OCI-LY3 (cell line): Measurements from ENCODE around the gene OGFOD1.
"Not testable (repeated sequence)": the region's sequence is repeated elsewhere in the genome, so short reads cannot be mapped to it uniquely, and the experiment has no call there.

Experiments
- H2AFZ ChIP-seq: fragments of 200-600, 300-600 bp; shearing (Covaris generic); 2 replicates; pipeline ENCODE4 v1.6.0; 2014; ENCODE audit warnings: antibody characterized with exemption, low read depth, low read length
- H3K27ac ChIP-seq: fragments of 200-600, 300-600 bp; sonication (generic); 2 replicates; pipeline ENCODE4 v1.5.1; 2014; ENCODE audit warnings: mild to moderate bottlenecking, low read length, moderate library complexity, mixed read lengths
- H3K27me3 ChIP-seq: fragments of 200-600, 300-600 bp; sonication (generic); 2 replicates; pipeline ENCODE4 v1.6.1; 2014; ENCODE audit warnings: low read depth, low read length, mixed read lengths
- H3K36me3 ChIP-seq: fragments of 200-600, 300-600 bp; sonication (generic); replicated peaks from 2 replicates; pipeline ENCODE3; 2014; ENCODE audit warnings: low read depth, low read length, mixed read lengths
- H3K4me1 ChIP-seq: fragments of 300-600, 200-600 bp; sonication (generic); 2 replicates; pipeline ENCODE4 v1.6.1; 2014; ENCODE audit warnings: low read length, mixed read lengths
- H3K4me2 ChIP-seq: fragments of 200-600, 300-600 bp; sonication (generic); 2 replicates; pipeline ENCODE4 v1.6.1; 2014; ENCODE audit warnings: low read length, mixed read lengths
- H3K4me3 ChIP-seq: fragments of 300-600, 200-600 bp; sonication (generic); 2 replicates; pipeline ENCODE4 v1.5.1; 2014; ENCODE audit warnings: antibody characterized with exemption, mild to moderate bottlenecking, low read length, moderate library complexity
- H3K79me2 ChIP-seq: fragments of 300-600, 200-600 bp; shearing (Covaris generic); 2 replicates; pipeline ENCODE4 v1.6.1; 2014; ENCODE audit warnings: mild to moderate bottlenecking, low read length, mixed read lengths
- H3K9ac ChIP-seq: fragments of 300-600, 200-600 bp; shearing (Covaris generic); 2 replicates; pipeline ENCODE4 v1.6.0; 2014; ENCODE audit warnings: mild to moderate bottlenecking, low read length, moderate library complexity
- H3K9me3 ChIP-seq: fragments of 200-600, 300-600 bp; shearing (Covaris generic); 2 replicates; pipeline ENCODE4 v1.6.1; 2014; ENCODE audit warnings: low read length, mixed read lengths; ENCODE audit not compliant: insufficient read depth
- H4K20me1 ChIP-seq: fragments of 200-600, 300-600 bp; sonication (generic); 2 replicates; pipeline ENCODE4 v1.6.1; 2016; ENCODE audit warnings: low read length, mixed read lengths; ENCODE audit not compliant: insufficient read depth
- EZH2phosphoT487 ChIP-seq: fragments of 200-600 bp; shearing (Covaris generic); IDR thresholded peaks from 2 replicates; pipeline ENCODE4 v1.6.1; 2018; ENCODE audit warnings: antibody characterized with exemption, mixed run types, low read depth
- TF ChIP-seq, protein P1 (sequence below): fragments of 200-600, 300-600 bp; sonication (generic); IDR thresholded peaks from 2 replicates; pipeline ENCODE4 v1.5.1; 2014; ENCODE audit warnings: antibody characterized with exemption, low read length, low read depth

Gene OGFOD1

DNA sequence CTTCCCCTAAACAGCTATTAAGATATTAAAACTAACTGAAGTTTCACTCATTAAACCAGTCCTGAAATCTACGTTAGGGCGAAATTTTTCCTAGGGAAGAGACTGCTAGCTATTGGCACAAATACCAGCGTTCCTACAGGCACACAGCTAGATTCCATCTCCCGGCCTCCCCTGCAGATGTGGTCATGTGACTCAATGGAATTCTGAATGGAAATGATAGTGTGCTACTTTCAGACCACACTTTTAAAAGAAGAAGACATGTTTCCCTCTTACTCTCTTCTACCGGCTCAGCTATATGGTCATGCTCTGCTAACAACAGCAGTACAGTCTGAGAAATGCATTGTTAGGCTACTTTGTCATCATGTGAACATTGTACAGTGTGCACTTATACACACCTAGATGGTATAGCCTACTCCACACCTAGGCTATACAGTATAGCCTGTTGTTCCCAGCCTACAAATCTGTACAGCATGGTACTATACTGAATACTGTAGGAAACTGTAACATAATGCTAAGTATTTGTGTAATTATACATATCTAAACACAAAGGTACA lies 31.4 kb downstream of the OGFOD1 start:
- no peaks in the 10 kb centered on the region for H3K4me1 ChIP-seq
- H3K4me2 ChIP-seq, result no peak overlapping the region

DNA sequence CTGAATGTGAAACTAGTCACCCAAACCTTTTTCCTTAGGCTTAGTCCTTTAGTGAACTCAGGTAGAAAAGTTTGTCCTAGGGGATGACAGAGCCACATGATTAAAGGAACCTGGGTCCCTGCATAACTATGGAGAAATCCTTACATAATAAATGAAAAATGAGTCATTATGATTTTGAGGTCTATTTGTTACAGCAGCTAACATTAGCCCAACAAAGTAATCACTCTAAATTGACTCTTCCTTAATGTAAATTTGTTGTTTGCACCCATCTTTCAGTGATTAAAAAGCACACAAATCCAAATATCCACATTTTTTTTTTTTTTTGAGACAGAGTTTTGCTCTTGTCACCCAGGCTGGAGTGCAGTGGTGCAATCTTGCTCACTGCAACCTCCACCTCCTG lies 32.0 kb downstream of the OGFOD1 start:
- H3K36me3 ChIP-seq, result peaks cover 8% of the 10 kb centered on the region
- no peaks in the 10 kb centered on the region for H3K27me3 ChIP-seq
- H2AFZ ChIP-seq, result no peak overlapping the region
- no peaks in the 10 kb centered on the region for H4K20me1 ChIP-seq
- H3K4me2 ChIP-seq, result no peak overlapping the region
- H3K9me3 ChIP-seq, result no peaks in the 10 kb centered on the region
- H3K9ac ChIP-seq, result no peak overlapping the region
- no peak overlapping the region for H3K27ac ChIP-seq
- H3K4me1 ChIP-seq, result no peaks in the 10 kb centered on the region
- H3K4me3 ChIP-seq, result no peak overlapping the region
- H3K79me2 ChIP-seq, result no peaks in the 10 kb centered on the region
- no peak for TF ChIP-seq EZH2phosphoT487
- TF ChIP-seq, protein P1, sequence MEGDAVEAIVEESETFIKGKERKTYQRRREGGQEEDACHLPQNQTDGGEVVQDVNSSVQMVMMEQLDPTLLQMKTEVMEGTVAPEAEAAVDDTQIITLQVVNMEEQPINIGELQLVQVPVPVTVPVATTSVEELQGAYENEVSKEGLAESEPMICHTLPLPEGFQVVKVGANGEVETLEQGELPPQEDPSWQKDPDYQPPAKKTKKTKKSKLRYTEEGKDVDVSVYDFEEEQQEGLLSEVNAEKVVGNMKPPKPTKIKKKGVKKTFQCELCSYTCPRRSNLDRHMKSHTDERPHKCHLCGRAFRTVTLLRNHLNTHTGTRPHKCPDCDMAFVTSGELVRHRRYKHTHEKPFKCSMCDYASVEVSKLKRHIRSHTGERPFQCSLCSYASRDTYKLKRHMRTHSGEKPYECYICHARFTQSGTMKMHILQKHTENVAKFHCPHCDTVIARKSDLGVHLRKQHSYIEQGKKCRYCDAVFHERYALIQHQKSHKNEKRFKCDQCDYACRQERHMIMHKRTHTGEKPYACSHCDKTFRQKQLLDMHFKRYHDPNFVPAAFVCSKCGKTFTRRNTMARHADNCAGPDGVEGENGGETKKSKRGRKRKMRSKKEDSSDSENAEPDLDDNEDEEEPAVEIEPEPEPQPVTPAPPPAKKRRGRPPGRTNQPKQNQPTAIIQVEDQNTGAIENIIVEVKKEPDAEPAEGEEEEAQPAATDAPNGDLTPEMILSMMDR, result no peak

More for the DNA sequence above, 31.4 kb downstream of the OGFOD1 start:
- no peaks in the 10 kb centered on the region for H4K20me1 ChIP-seq
- no peak overlapping the region for H3K27ac ChIP-seq
- no peak for TF ChIP-seq EZH2phosphoT487
- TF ChIP-seq, protein P1, result no peak
- no peaks in the 10 kb centered on the region for H3K27me3 ChIP-seq
- no peak overlapping the region for H3K9ac ChIP-seq
- H2AFZ ChIP-seq, result no peak overlapping the region
- no peak overlapping the region for H3K4me3 ChIP-seq
- no peaks in the 10 kb centered on the region for H3K79me2 ChIP-seq
- H3K36me3 ChIP-seq, result peaks cover 10% of the 10 kb centered on the region
- no peaks in the 10 kb centered on the region for H3K9me3 ChIP-seq

DNA sequence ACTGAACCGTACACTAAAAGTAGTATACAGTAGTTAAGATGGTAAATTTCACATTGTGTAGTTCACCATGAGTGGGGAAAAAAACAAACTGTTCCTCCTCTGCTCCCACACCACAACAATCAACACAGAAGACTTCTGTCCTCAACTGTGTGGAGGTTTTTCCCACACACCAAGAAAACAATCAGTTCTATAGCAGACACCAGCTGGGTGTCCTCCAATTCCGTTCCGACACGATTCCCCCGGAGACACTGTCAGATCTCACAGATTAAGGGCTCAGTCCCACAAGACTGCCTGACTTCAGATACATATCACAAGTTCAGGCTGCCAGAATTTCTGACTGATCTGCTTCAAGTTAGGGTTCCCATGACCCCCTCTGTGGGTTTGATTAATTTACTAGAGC lies 36.7 kb downstream of the OGFOD1 start:
- H3K4me2 ChIP-seq, result no peak overlapping the region
- H3K27ac ChIP-seq, result no peak overlapping the region
- peaks cover 4% of the 10 kb centered on the region for H3K36me3 ChIP-seq
- H3K4me3 ChIP-seq, result no peak overlapping the region
- H4K20me1 ChIP-seq, result no peaks in the 10 kb centered on the region
- no peak for TF ChIP-seq EZH2phosphoT487
- TF ChIP-seq, protein P1, result no peak
- H3K9me3 ChIP-seq, result no peaks in the 10 kb centered on the region
- 0 out of 2 replicates have a peak, but pooled peaks cover 2% of the 10 kb centered on the region for H3K4me1 ChIP-seq
- no peaks in the 10 kb centered on the region for H3K27me3 ChIP-seq
- H3K9ac ChIP-seq, result no peak overlapping the region
- H2AFZ ChIP-seq, result no peak overlapping the region
- H3K79me2 ChIP-seq, result no peaks in the 10 kb centered on the region

DNA sequence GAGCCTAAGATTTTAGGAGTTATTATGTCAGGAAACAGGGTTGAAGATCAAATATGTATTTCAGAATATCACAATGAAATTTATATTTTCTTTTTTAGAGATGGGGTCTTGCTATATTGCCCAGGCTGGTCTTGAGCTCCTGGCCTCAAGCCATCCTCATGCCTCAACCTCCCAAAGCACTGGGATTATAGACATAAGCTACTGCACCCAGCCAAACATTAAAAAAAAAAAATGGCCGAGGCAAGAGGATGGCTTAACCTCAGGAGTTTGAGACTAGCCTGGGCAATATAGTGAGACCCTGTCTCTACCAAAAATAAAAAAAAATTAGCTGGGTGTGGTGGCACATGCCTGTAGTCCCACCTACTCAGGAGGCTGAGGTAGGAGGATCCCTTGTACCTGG lies 37.5 kb downstream of the OGFOD1 start:
- H3K4me2 ChIP-seq, H3K27ac ChIP-seq, H3K36me3 ChIP-seq, H3K9ac ChIP-seq, H4K20me1 ChIP-seq, H3K9me3 ChIP-seq, H2AFZ ChIP-seq, H3K4me3 ChIP-seq, H3K27me3 ChIP-seq, H3K79me2 ChIP-seq, H3K4me1 ChIP-seq: not testable (repeated sequence)
